Measurements from ENCODE around the gene GALNT7. TPM values are rescaled to one million over a fixed set of nuclear protein-coding genes. Genes with fewer than 3 reads are reported as not detected.

Gene GALNT7
- total RNA-seq, 4 donors from 2014 or later, result 7.6 to 11.4 (median 9.5) TPM

- ATAC-seq (ENCODE audit: low FRiP score), result no peak
- DNase-seq (ENCODE audit: low spot score), result no peak
- no peak for TF ChIP-seq CTCF (IDR thresholded peaks at IDR 0.05)
These were observed 24.0 kb downstream of the GALNT7 start for GRCh38 chr4:173192375-173193162.

- ATAC-seq (ENCODE audit: low FRiP score) (no peak), DNase-seq (ENCODE audit: low spot score) (no peak)
- no peak for TF ChIP-seq CTCF (IDR thresholded peaks at IDR 0.05)
These were observed 25.5 kb downstream of the GALNT7 start for GRCh38 chr4:173194157-173194556.

GRCh38 chr4:173195109-173195508 is 26.5 kb downstream of the GALNT7 start:
- ATAC-seq (ENCODE audit: low FRiP score) (no peak), DNase-seq (ENCODE audit: low spot score) (no peak)
- TF ChIP-seq CTCF (IDR thresholded peaks at IDR 0.05), result no peak

- ATAC-seq (ENCODE audit: low FRiP score) (no peak), DNase-seq (ENCODE audit: low spot score) (no peak)
- TF ChIP-seq CTCF (IDR thresholded peaks at IDR 0.05), result no peak
These were observed 30.9 kb downstream of the GALNT7 start for GRCh38 chr4:173199553-173199952.

- no peak for TF ChIP-seq CTCF (IDR thresholded peaks at IDR 0.05)
- DNase-seq (ENCODE audit: low spot score) (no peak), ATAC-seq (ENCODE audit: low FRiP score) (no peak)
These were observed 31.7 kb downstream of the GALNT7 start for GRCh38 chr4:173200103-173200884.

DNA sequence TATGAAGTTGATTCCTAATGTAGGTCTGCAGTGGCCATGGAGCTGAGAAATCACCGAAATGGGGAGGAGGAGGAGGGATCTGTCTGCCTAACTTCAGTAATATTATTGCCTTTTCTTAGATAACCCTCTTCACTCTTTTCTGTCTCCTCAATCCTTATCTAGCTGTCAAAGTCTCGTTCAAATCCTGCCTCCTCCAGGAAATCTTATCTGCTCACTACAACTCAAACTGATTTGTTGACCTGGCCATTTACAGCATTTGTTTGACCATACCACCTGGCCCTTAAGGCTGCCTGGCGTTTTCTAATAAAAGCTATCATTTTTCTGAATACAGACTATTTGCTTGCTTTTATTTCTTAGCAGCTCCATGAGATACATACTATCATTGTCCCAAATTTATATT is 33.8 kb downstream of the GALNT7 start:
- DNase-seq (ENCODE audit: low spot score), result no peak
- TF ChIP-seq CTCF (IDR thresholded peaks at IDR 0.05), result no peak
- no peak for ATAC-seq (ENCODE audit: low FRiP score)
